Stimulated activated CD4-positive, alpha-beta T cell treated with anti-CD3 and anti-CD28 coated beads, TNF-alpha, amount 100 ng/mL, for 1 hour (primary cell): Measurements from ENCODE around the gene NRP1.

Source experiments
- DNase-seq, 3 donors: peaks; one replicate each; pipeline ENCODE4 v3.0.0-alpha.2; 2020; ENCODE audit warnings: low read depth in 3 of 3, low spot score in 1 of 3

The NRP1 gene

GRCh38 chr10:33216661-33217427 is 117.6 kb downstream of the NRP1 start:
- no peak for DNase-seq

GRCh38 chr10:33215635-33216034 is 118.8 kb downstream of the NRP1 start:
- DNase-seq: no peak

DNA sequence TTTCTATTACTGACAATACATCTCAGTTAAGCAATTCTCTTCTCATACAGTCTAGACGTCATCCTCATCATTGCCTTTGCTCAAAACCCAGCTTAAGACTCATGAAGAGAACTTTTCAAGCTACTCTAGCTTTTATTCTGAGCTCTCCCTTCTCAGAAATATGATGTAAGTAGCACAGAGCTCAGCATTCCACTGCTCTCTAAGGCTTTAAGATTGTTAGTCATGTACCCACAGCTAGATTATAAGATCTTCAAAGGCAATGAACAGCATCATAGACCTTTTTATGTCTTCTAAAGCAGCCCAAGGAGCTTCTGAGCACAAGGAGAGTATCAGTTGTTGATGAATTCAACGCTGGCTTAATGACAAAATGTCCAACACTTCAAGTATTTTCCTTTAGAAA is 119.3 kb downstream of the NRP1 start:
- DNase-seq: no peak

GRCh38 chr10:33214174-33214573 is 120.3 kb downstream of the NRP1 start:
- no peak for DNase-seq

DNA sequence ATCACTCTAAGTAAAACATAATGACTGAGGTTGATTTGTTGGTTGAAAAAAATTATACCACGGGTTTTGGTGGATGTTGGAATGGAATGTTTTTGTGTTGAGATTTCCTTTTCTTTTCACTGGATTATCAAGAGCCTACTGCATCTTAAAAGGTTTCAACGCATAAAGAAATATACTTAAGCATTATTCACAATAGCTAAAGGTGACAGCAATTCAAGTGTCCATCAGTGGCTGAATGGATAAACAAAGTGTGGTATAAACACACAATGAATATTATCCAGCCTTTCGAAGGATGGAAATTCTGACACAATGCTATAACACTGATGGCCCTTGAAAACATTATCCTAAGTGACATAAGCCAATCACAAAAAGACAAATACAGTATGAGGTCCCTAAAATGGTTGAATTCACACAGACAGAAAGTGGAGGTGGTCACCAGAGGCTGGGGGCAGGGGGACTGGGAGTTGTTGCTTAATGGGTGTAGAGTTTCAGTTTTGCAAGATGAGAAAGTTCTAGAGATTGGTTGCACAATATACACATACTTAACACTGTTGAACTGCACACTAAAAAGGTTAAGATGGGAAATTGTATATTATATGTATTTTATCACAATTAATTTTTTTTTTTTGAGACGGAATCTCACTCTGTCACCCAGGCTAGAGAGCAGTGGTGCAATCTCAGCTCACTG is 122.3 kb downstream of the NRP1 start:
- no peak for DNase-seq

DNA sequence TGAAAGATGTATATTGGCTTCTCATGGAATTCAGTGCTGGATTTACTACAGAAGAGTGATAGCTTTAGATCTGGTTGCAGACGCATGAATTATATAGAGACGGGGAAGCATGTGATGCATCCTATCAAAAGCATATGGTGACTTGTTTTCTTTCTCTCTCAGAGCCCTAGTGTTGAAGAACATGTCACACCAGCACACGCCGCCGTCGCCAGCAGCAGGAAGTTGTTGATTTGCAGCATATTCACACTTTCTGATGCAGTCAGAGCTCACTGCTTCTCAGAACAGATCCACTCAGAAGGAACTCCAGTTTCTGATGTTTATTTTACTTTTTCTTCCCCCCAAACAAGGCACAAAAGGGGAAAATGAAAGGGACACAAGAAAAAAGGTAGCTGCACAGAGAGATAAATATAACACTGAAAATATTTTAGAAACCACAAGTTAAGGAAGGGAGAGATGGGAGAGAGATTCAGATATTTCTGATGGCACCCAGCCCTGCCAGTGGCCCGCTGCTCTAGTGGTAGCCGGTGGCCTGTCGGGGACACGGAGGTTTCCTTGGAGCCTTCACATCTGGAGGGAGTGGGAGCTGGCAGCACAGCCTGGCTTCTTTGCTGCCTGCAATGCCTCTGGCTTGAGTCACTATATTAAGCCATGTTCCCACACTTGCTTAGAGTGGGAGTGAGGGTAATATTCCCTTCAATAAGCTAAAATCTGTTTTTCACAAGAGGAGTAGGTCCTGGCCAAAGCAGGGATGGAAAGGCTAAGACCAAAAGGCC is 123.2 kb downstream of the NRP1 start:
- peak in 1 of 3 donors; percentile 3 for DNase-seq

DNA sequence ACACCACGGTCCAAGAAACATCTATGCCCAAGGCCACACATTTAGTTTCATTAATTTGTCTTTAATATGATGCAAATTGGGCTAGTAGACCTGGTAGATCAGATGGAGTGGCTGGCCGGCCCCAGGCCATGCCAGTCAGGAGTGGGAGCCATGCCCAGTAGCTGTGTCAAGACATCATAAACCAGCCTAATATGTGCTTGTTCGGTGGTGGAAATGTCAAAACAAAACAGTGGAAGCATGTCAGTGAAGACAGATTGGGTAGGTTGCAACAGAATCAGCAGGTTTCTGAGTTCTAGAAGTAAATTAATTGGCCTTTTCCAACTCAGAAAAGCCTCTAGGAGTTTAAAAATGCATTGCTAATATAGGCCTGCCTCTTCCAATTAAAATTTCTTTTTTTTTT is 124.7 kb downstream of the NRP1 start:
- DNase-seq: no peak

DNA sequence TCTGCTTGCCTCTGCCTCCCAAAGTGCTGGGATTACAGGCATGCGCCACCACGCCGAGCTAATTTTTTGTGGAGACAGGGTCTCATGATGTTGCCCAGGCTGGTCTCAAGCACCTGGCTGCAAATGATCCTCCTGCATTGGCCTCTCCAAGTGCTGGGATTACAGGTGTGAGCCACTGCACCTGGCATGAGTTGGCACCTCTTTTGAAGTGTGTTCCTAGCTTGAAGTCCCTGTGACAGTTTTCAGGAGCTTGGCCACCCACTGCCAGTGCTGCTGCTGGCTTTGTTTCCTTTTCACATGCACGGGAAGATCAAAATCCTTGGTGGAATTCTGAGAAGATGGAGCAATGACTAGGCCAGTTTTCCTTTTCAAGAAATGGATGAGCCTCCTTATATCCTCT is 126.3 kb downstream of the NRP1 start:
- no peak for DNase-seq

DNA sequence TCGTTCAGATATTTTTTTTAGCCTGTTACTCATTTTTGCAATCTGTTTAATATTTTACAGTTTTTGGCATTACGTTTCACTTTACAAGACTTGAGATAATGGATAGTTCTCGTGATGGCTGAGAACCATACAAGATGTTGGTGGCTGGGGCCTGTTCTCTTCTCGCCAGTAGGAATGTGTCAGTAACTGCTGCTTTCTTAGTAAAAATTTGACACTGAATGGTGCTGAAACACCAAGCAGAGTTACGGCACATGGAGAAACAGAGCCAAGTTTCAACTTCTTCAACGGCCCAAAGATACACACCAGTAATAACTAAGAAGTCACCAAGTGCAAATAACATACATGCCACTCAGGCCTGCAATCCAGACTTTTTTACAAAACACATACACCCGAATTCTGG is 130.4 kb downstream of the NRP1 start:
- no peak for DNase-seq

DNA sequence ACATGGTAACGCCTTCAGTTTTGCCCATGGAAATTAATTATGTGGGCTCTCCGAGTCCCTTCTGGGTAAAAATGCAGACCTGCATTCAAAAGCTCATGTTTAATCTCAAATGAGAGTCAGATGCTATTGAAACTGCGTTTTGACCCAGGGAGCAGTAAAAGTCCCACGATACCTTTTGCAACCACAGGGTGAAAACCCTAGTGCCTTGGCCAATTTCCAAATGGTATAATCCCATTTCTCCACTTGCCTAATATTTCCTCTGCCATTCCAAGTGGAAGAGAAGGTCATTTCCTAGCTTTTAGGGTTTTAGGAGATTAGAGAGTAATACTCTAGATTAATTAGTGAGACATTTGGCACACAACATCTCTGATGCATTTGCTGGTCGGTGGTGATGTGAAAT is 132.5 kb downstream of the NRP1 start:
- no peak for DNase-seq

DNA sequence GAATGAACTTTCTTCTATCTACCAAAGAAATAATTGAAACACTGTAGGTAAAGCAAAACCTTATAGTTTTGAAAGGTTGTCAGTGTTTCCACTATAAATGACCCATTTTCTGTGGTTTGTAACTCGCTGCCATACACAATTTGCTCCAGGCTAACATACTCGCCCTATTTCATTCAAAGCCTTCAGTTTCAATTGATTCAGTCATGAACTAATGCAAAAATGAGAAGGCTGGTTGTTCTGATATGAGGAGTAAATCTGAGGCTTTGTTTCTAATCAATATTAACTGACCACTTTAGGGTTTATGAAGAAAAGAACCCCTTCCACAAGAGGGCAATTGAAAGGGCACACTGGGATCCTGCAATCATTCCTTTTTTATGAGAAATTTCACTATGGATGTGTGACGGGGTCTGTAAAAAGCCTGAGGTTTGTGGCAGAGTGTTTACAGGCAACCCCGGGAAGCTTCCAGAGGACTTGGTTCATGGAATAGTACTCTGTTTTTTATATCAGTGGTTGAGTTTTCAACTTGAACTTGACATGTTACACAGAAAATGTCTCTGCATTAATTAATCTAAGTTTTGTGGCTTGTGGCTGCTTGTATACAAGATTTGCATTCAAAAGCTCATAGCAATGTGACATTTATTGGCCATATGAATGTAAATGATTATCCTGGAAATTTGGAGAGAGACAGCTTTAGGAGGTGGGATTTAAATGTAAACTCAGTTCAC is 133.2 kb downstream of the NRP1 start:
- no peak for DNase-seq

DNA sequence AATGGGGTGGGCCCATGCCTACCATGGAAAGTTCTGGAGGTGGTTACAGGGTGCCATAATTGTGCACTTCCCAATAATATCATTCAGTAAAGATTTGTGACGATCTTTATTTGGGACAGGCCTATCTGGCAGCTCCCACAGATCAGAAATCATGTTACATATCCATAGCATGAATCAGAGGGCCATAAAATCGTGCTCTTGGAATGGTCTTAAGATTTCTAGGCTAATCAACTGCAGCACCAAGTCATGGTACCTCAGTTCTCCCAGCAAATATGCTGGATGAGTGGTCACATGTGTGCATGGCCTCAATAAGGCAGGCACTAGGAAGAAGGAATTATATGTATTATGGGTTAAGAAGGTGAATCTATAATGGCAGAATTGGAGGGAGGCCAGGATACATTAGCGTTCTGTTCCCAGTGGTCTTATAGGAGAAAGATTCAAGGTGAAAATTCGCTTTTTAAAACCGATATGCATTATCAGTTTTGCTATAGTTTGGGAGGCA is 134.7 kb downstream of the NRP1 start:
- no peak for DNase-seq

DNA sequence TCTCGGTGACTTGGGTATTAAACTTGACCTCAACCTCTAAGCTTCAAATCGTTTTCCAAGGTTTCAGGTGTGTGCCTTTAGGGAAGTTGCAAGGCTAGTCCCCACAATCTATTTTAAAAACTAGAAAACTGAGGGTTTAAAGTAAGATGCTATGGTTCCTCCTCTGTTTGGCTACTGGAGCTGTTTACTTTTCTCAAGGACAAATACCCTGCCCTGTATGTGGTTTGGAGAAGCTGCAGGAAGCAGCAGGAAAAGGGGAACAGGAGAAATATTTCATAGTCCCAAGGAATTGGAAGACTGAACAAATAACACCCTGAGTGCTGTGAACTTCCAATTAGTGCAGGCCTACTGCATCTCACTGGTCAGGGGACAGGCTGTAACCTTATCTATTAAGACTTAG is 135.9 kb downstream of the NRP1 start:
- no peak for DNase-seq

GRCh38 chr10:33196710-33197491 is 137.6 kb downstream of the NRP1 start:
- no peak for DNase-seq

DNA sequence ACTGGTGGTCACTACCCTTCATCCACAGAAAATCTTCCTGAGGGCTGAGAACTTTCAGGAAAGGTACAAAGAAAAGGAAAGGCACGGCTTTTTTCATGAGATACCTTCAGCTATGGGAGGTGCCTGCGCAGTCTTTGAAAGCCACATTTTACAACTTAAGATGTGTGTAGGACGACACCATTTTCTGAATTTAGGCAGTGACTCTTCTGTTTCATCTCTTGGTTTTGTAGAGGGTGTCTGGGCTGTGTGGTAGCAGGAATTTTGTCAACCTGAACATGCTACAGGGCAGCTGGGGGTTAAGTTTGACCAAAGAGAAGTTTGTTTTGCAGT is 138.1 kb downstream of the NRP1 start:
- no peak for DNase-seq

DNA sequence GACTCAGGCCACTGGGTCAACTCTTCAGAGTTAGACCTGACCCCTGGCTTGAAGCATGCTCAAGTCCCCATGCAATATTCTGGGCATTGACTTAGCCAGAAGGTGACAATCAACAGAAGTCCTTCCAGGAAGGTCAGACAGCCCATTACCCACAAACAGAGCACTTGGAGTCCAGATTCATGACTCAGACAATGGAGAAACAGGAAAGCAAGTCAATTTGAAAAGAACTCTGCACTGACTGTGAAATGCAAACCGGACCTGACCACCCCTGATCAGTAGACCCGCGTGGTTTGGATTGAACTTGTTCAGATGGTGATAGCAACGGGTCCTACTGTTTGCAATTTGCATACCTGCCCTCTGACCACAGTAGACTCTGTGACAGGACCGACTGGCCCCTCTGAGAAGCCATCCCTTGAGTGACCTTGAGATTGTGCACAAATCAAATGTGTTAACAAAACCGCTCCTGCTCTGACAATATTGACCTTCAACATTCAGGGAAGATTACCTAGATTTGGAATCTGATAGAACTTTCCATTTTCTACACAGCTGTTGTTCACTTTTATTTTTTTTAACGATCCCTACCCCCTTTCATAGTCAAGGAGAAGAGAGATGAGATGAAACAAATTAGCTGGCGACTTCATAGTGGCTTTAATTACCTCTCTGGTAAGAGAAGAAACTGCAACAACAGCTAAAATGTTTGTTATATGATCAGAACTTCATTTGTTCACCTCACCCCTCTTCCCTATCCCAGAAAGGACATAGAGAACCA is 138.7 kb downstream of the NRP1 start:
- no peak for DNase-seq

DNA sequence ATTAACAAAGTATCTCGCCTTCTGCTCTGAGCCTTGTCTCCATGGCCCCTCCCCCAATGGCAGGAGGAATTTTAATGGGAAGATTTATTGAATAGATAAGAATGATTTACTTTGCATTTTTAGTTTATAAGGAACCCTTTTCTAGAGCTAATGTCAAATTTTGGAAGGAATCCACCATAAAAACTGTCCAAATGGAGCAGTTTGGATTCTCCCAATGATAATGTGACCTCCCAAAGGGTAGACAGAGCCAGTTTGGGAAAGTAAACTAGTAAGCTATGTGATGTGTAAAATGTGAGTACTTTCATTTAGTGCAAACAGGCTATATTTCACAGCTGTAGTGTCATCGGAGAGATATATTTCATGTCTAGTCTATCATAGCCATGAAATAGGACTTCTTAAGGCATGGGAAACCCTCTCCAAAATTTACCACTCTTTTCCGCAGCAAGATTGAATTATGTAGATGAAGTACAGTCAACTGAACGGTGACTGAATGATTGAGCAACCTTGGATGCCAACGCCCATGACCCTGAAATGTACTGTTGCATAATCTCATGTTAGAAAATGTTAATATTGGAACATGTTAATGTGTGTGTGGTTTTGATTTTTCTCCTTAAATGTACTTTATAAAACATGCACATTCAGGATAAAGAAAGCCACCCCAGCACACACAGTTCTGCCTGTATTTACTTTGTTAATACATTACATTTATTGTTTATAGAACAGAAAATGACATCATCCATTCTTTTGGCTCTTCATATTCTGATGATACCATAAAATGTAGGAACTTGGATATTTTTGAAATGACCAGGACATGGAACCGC is 140.6 kb downstream of the NRP1 start:
- no peak for DNase-seq

DNA sequence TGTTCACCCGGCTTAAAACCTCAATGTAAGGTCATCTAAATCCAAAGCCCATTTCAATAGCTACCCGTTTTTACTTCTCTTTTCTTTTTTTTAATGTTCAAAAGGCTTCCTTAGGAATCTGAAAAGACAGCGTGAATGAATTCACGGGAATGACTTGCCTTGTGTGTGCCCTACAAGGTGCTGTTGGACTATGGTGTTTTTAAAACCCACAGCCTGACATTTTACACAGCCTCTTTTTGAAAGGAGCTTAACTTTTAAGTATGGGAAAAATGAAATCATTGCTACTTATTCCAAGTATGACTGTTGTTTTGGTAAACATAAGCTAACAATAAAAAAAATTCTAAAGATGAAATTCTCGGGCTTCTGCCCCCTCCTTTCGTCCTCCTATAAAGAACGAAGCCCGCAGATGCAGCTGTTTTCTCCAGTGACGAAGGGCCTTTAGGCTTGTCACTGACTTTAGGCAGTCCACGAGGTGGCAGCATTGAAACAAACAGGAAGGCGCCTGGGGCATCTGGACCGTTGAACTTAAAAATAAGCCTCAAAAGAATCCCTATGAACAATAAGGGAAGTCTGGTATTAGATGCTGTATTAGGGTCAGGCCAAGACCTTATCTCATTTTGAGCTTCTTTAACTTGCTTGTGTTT is 141.3 kb downstream of the NRP1 start:
- DNase-seq: peak; percentile 52 to 54 (median 54)
